GM12878 (cell line): ENCODE measurements around the gene HELZ. TPM values are rescaled to one million over a fixed set of nuclear protein-coding genes. Genes with fewer than 3 reads are reported as not detected.

ENCODE experiments used
- BMI1 ChIP-seq: fragments of 450-650 bp; IDR thresholded peaks from 2 replicates; pipeline ENCODE4 v1.6.1; 2016; ENCODE audit warnings: mild to moderate bottlenecking, moderate library complexity, borderline replicate concordance
- CBFB ChIP-seq: IDR thresholded peaks from 2 replicates; pipeline ENCODE4 v1.6.1; 2016; ENCODE audit warnings: antibody characterized with exemption, low read depth
- CBX5 ChIP-seq: sonication (generic); IDR thresholded peaks from 2 replicates; pipeline ENCODE4 v1.6.1; 2016; ENCODE audit warnings: low read depth, moderate library complexity, mild to moderate bottlenecking, inconsistent platforms
- ETV6 ChIP-seq, 2 experiments: fragments of 450-650 bp in 1 of 2; IDR thresholded peaks in 1 of 2; conservative IDR thresholded peaks in 1 of 2; 2 replicates each; pipeline ENCODE4 v1.6.1; 2014; ENCODE audit warnings: antibody characterized with exemption in 1 of 2, borderline replicate concordance in 1 of 2, low read depth in 1 of 2, mild to moderate bottlenecking in 1 of 2, moderate library complexity in 1 of 2
- FOS ChIP-seq: IDR thresholded peaks from 3 replicates; pipeline ENCODE4 v1.6.1; 2011; ENCODE audit warnings: borderline replicate concordance; ENCODE audit not compliant: insufficient read length; ENCODE audit errors: extremely low read depth
- FOXM1 ChIP-seq: IDR thresholded peaks from 2 replicates; pipeline ENCODE4 v1.6.1; 2012; ENCODE audit warnings: low read depth, mild to moderate bottlenecking, inconsistent platforms, low read length, moderate library complexity
- HCFC1 ChIP-seq: fragments of 150-350 bp; IDR thresholded peaks from 2 replicates; pipeline ENCODE4 v1.6.1; 2014; ENCODE audit warnings: low read length
- HDAC6 ChIP-seq: fragments of 200-600 bp; sonication (generic); IDR thresholded peaks from one replicate; pipeline ENCODE4 v1.8.0; 2017; ENCODE audit warnings: antibody characterized with exemption; ENCODE audit not compliant: unreplicated experiment
- KLF5 ChIP-seq: fragments of 450-650 bp; IDR thresholded peaks from 2 replicates; pipeline ENCODE4 v1.6.1; 2014; ENCODE audit warnings: mild to moderate bottlenecking; ENCODE audit not compliant: partially characterized antibody
- LARP7 ChIP-seq: fragments of 450-650 bp; IDR thresholded peaks from 2 replicates; pipeline ENCODE4 v1.6.1; 2017; ENCODE audit warnings: mild to moderate bottlenecking
- MXI1 ChIP-seq: fragments of 150-350 bp; IDR thresholded peaks from 2 replicates; pipeline ENCODE4 v1.6.1; 2011; ENCODE audit warnings: low read depth, mild to moderate bottlenecking, inconsistent platforms, low read length, improper control_type of control experiment
- NBN ChIP-seq: fragments of 450-650 bp; IDR thresholded peaks from 2 replicates; pipeline ENCODE4 v1.6.1; 2016
- NFYB ChIP-seq: IDR thresholded peaks from 2 replicates; pipeline ENCODE4 v1.6.1; 2011; ENCODE audit warnings: low read depth, mild to moderate bottlenecking, low read length, improper control_type of control experiment, moderate library complexity; ENCODE audit not compliant: insufficient read depth
- NR2C1 ChIP-seq: fragments of 450-650 bp; IDR thresholded peaks from 2 replicates; pipeline ENCODE4 v1.6.1; 2017; ENCODE audit warnings: antibody characterized with exemption, mild to moderate bottlenecking, moderate library complexity
- NR2C2 ChIP-seq: IDR thresholded peaks from 2 replicates; pipeline ENCODE4 v1.6.1; 2011; ENCODE audit warnings: borderline replicate concordance, low read depth; ENCODE audit not compliant: control insufficient read depth, insufficient read length
- NRF1 ChIP-seq: conservative IDR thresholded peaks from 2 replicates; pipeline ENCODE4 v1.6.1; 2011; ENCODE audit warnings: mild to moderate bottlenecking, low read depth, low read length, improper control_type of control experiment
- PAX5 ChIP-seq: IDR thresholded peaks from 2 replicates; pipeline ENCODE4 v1.6.1; 2011; ENCODE audit warnings: low read depth, low read length, borderline replicate concordance
- POU2F2 ChIP-seq: IDR thresholded peaks from 3 replicates; pipeline ENCODE4 v1.6.1; 2011; ENCODE audit warnings: low read depth, mild to moderate bottlenecking, low read length, borderline replicate concordance
- SUZ12 ChIP-seq: fragments of 200-600 bp; sonication (generic); IDR thresholded peaks from one replicate; pipeline ENCODE4 v1.6.1; 2018; ENCODE audit warnings: antibody characterized with exemption, mild to moderate bottlenecking; ENCODE audit not compliant: unreplicated experiment
- TARDBP ChIP-seq: IDR thresholded peaks from 2 replicates; pipeline ENCODE4 v1.6.1; 2016; ENCODE audit warnings: borderline replicate concordance
- ZSCAN29 ChIP-seq: fragments of 450-650 bp; IDR thresholded peaks from 2 replicates; pipeline ENCODE4 v1.6.1; 2017; ENCODE audit warnings: mild to moderate bottlenecking, moderate library complexity
- polyA plus RNA-seq, 11 experiments: library from polyadenylated mRNA; depleted of rRNA in 4 of 11; unstranded in 6 of 11; stranded (reverse) in 5 of 11; fragments of >200 nt; fragmentation: Nextera tagmentation in 4 of 11; fragmentation: Illumina TruSeq in 1 of 11; extraction: Ambion mirVana in 4 of 11; extraction: Trizol in 1 of 11; gene quantifications; 1 replicate in 1 of 11; 2 replicates in 10 of 11; pipeline versions ENCODE4 v1.2.1 to v1.2.3, GENCODE V29; 2011 to 2016; ENCODE audit warnings: inconsistent platforms in 2 of 11, missing spikeins in 2 of 11, low read depth in 1 of 11
- total RNA-seq, 4 experiments: library from RNA; depleted of rRNA in 3 of 4; stranded (reverse); fragments of >200 nt in 3 of 4; fragmentation: Illumina TruSeq in 1 of 4; extraction: Trizol in 1 of 4; gene quantifications; 2 replicates each; pipeline versions ENCODE4 v1.2.1 to v1.2.3, GENCODE V29; 2013 to 2021
- TF ChIP-seq, protein P1 (sequence below): IDR thresholded peaks from 2 replicates; pipeline ENCODE4 v1.6.1; 2011; ENCODE audit warnings: low read depth, low read length, improper control_type of control experiment, borderline replicate concordance
- TF ChIP-seq, protein P2 (sequence below): IDR thresholded peaks from 2 replicates; pipeline ENCODE4 v1.6.1; 2012; ENCODE audit warnings: low read depth, low read length, improper control_type of control experiment
- TF ChIP-seq, protein P3 (sequence below): IDR thresholded peaks from 2 replicates; pipeline ENCODE4 v1.6.1; 2011; ENCODE audit warnings: mild to moderate bottlenecking, low read depth, low read length, moderate library complexity; ENCODE audit not compliant: insufficient replicate concordance
- TF ChIP-seq, protein P4 (sequence below): IDR thresholded peaks from 2 replicates; pipeline ENCODE4 v1.6.1; 2011; ENCODE audit warnings: low read depth, mild to moderate bottlenecking, low read length, moderate library complexity, borderline replicate concordance; ENCODE audit errors: extremely low read depth
- TF ChIP-seq, protein P5 (sequence below): IDR thresholded peaks from 2 replicates; pipeline ENCODE4 v1.6.1; 2012; ENCODE audit warnings: low read depth, low read length, improper control_type of control experiment

Gene HELZ
- total and polyA plus RNA-seq, 10 of the 15 experiments (the other 5 are each of a cell fraction or from before 2014, with no cell fraction given), result 1.5 to 36.8 (median 19.1) TPM

DNA sequence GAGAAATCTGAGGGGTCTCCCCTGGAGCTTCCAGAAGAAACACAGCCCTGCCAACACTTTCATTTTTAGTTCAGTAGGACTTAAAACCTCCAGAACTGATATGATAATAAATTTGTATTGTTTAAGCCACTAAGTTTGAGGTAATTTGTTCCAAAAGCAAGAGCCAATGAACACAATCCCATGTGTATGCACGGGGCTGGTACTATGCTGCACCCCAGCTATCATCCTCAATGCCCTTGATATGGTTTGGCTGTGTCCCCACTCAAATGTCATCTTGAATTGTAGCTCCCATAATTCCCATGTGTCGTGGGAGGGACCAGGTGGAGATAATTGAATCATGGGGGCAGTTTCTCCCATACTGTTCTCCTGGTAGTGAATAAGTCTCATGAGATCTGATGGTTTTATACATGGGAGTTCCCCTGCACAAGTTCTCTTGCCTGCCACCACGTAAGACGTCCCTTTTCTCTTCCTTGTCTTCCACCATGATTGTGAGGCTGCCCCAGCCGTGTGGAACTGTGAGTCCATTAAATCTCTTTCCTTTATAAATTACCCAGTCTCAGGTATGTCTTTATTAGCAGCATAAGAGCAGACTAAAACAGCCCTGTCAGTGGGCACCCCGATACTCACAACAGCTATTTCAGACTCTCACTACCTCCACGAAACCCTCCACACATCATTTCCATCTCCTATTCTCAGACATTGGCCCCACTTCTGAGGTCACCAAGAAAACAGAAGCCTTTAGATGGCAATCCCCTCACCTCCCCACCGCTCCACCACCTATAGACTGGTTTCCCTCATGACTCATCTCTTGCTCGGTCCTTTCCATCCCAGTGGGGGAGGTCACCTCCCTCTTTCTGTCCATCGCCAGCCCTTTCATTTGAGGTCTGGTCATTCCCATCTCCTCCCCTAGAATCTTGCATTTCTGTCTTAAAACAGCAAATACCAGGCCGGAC lies 209.6 kb downstream of the HELZ start (continued):
- TF ChIP-seq, protein P1, sequence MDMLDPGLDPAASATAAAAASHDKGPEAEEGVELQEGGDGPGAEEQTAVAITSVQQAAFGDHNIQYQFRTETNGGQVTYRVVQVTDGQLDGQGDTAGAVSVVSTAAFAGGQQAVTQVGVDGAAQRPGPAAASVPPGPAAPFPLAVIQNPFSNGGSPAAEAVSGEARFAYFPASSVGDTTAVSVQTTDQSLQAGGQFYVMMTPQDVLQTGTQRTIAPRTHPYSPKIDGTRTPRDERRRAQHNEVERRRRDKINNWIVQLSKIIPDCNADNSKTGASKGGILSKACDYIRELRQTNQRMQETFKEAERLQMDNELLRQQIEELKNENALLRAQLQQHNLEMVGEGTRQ, result no peak
- TF ChIP-seq BMI1, result no peak
- TF ChIP-seq NRF1, result no peak
- TF ChIP-seq, protein P2, sequence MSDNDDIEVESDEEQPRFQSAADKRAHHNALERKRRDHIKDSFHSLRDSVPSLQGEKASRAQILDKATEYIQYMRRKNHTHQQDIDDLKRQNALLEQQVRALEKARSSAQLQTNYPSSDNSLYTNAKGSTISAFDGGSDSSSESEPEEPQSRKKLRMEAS, result no peak
- TF ChIP-seq HDAC6, result no peak
- no peak for TF ChIP-seq NR2C2
- peak; percentile 78 for TF ChIP-seq NBN
- no peak for TF ChIP-seq MXI1
- TF ChIP-seq CBFB, result no peak; the same call in 1 of the 2 replicates
- TF ChIP-seq ZSCAN29, result no peak
- TF ChIP-seq SUZ12, result no peak
- TF ChIP-seq, protein P3, sequence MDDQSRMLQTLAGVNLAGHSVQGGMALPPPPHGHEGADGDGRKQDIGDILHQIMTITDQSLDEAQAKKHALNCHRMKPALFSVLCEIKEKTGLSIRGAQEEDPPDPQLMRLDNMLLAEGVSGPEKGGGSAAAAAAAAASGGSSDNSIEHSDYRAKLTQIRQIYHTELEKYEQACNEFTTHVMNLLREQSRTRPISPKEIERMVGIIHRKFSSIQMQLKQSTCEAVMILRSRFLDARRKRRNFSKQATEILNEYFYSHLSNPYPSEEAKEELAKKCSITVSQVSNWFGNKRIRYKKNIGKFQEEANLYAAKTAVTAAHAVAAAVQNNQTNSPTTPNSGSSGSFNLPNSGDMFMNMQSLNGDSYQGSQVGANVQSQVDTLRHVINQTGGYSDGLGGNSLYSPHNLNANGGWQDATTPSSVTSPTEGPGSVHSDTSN, result no peak
- TF ChIP-seq POU2F2, result no peak
- TF ChIP-seq LARP7, result no peak
- TF ChIP-seq TARDBP, result no peak
- TF ChIP-seq PAX5, result peak; percentile 69; the same call in 1 of the 2 replicates
- TF ChIP-seq, protein P4, sequence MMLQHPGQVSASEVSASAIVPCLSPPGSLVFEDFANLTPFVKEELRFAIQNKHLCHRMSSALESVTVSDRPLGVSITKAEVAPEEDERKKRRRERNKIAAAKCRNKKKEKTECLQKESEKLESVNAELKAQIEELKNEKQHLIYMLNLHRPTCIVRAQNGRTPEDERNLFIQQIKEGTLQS, result no peak
- no peak for TF ChIP-seq KLF5
- TF ChIP-seq FOS, result no peak
- no peak for TF ChIP-seq HCFC1
- TF ChIP-seq, protein P5, sequence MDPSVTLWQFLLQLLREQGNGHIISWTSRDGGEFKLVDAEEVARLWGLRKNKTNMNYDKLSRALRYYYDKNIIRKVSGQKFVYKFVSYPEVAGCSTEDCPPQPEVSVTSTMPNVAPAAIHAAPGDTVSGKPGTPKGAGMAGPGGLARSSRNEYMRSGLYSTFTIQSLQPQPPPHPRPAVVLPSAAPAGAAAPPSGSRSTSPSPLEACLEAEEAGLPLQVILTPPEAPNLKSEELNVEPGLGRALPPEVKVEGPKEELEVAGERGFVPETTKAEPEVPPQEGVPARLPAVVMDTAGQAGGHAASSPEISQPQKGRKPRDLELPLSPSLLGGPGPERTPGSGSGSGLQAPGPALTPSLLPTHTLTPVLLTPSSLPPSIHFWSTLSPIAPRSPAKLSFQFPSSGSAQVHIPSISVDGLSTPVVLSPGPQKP, result no peak
- no peak for TF ChIP-seq ETV6 (conservative IDR thresholded peaks at IDR 0.05 in 1 of 2, IDR thresholded peaks at IDR 0.05 in 1 of 2; ENCODE audit: borderline replicate concordance in 1 of 2, low read depth in 1 of 2)
- TF ChIP-seq FOXM1, result peak; percentile 72; the same call in 1 of the 2 replicates
- no peak for TF ChIP-seq NFYB
- no peak for TF ChIP-seq CBX5
- TF ChIP-seq NR2C1, result no peak
